GM12875 (cell line): ENCODE results near the gene TMEM204.

Experiments
- H3K4me3 ChIP-seq: one replicate; pipeline ENCODE4 v1.5.1; 2011; ENCODE audit warnings: low read depth, low read length, control low read depth
- TF ChIP-seq, protein P1 (sequence below): IDR thresholded peaks from 2 replicates; pipeline ENCODE4 v1.5.1; 2011; ENCODE audit warnings: low read depth, mild to moderate bottlenecking, control low read depth, inconsistent platforms, low read length, moderate library complexity, borderline replicate concordance; ENCODE audit not compliant: insufficient read depth

The TMEM204 gene

DNA sequence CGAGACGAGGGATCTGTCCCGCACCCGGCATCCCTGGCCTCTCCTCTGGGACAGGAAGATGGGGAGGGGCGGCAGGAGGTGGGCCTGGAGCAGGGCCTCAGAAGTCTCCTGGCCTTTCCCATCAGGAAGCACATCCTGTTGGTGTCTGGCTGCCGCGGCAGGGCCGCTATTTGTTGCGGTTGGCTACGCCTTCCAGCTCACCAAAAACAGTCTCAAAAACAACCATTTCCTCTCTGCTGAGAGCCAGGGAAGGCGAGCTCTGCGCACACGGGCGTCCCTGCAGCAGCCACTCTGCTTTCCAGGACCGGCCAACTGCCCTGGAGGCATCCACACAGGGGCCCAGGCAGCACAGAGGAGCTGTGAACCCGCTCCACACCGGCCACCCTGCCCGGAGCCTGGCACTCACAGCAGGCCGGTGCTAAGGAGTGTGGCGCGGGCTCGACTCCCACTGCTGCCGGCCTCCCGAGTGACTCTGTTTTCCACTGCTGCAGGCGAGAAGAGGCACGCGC lies at the start of gene TMEM204:
Gene TMEM204, plus strand, starts transcription at position 224 of the 509 bp plus-strand sequence. CDS start 610 bp downstream, outside the sequence.
- H3K4me3 ChIP-seq = peak within 1 kb of the TSS; percentile 46
- TF ChIP-seq, protein P1, sequence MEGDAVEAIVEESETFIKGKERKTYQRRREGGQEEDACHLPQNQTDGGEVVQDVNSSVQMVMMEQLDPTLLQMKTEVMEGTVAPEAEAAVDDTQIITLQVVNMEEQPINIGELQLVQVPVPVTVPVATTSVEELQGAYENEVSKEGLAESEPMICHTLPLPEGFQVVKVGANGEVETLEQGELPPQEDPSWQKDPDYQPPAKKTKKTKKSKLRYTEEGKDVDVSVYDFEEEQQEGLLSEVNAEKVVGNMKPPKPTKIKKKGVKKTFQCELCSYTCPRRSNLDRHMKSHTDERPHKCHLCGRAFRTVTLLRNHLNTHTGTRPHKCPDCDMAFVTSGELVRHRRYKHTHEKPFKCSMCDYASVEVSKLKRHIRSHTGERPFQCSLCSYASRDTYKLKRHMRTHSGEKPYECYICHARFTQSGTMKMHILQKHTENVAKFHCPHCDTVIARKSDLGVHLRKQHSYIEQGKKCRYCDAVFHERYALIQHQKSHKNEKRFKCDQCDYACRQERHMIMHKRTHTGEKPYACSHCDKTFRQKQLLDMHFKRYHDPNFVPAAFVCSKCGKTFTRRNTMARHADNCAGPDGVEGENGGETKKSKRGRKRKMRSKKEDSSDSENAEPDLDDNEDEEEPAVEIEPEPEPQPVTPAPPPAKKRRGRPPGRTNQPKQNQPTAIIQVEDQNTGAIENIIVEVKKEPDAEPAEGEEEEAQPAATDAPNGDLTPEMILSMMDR = no peak

DNA sequence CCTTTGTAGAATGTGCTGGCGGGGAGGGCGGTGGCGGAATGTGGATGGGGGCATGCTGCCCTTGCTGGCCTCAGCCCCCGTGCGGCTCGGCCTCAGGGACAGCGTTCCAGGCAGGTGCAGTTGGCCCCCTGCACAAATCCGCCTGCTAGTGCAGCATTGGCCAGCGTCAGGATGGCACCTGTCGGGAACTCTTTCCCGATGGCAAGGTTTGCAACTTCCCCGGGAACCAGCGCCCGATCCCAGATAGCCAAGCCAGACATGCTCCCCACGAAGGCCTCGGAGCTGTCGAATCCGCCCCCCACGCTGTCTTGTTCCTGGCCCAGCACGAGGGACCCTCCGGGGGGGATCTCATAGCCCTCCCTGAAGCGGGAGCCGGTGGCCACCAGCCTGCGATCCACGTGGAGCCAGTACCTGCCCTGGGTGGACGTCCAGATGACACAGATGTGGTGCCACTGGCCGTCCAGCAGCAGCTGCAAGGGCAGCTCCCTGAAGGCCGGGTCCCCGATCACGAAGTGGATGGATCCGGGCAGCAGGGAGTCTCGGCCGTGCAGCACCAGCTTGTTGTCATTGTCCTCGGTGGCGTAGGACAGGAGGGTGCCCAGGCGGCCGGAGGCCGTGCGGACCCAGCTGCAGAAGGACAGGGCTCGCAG lies 47.5 kb upstream of the TMEM204 start:
- no peak overlapping the region for H3K4me3 ChIP-seq
- TF ChIP-seq, protein P1 = no peak

DNA sequence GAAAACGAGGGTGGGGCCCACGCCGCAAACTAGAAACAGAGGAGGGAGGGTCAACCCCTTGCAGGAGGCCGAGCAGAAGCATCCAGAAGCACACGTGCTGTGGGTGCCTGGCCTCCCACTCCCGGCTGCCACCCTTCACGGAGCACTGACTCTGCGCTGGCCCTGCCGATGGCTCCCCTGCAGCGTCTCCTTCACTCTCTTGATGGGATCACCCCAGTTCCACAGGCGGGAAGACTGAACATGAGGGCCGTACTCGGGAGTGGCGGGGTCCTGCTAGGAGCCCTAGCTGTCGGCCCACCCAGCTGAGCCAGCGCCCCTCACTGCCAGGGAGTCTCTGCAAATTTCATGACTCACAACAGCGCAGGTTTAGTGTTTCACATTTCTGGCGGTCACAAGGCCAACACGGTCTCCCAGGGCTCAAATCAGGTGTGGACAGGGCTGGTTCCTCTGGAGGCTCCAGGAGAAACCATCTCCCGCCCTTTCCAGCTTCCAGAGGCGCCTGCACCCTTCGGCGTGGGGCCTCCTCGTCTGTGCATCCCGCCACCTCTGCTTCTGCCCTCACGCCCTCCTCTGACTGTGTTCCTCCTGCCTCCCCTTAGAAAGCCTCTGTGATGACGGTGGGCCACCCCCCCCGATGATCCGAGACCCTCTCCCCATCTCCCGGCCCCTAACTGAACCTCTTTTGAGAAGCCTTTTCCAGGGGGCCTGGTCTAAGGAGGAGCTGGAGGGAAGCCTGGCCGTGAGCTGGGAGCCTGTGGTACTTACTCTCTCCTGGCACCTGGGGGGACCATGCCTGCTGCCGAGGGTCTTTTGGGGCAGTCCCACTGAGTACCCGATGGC lies 46.7 kb upstream of the TMEM204 start:
- H3K4me3 ChIP-seq = no peak overlapping the region

DNA sequence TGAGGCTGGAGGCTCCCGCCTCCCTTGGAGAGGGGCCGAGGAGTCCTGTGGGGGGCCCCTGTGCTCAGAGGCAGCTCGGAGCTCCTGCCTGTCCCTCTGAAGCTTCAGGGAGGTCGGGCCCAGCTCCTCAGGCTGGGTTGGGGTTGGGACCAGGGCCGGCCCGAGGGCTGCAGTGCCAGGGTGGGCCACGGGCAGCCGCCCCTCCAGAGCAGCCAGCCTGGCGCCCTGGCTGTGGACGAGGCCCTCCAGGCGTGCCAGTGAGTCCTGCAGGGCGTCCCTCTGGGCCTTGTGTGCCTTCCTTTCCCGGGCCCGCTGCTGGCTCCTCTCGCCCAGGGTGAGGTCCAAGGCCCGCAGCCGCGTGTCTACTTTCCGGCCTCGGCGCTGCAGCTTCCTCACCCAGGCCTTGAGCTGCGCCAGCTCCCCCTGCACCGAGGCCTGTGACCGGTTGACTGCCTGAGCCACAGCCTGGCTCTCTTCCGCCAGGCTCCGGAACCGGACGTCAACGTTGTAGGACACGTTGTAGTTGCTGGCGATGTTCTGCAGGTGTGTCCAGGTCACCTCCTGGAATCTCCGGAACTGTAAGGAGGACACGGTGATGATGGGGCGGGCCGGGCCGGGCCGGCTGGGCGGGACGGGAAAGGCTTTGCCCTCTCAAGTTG lies 45.9 kb upstream of the TMEM204 start:
- TF ChIP-seq, protein P1 = no peak
- no peak overlapping the region for H3K4me3 ChIP-seq

More for the DNA sequence above, 46.7 kb upstream of the TMEM204 start:
- TF ChIP-seq, protein P1 = no peak

DNA sequence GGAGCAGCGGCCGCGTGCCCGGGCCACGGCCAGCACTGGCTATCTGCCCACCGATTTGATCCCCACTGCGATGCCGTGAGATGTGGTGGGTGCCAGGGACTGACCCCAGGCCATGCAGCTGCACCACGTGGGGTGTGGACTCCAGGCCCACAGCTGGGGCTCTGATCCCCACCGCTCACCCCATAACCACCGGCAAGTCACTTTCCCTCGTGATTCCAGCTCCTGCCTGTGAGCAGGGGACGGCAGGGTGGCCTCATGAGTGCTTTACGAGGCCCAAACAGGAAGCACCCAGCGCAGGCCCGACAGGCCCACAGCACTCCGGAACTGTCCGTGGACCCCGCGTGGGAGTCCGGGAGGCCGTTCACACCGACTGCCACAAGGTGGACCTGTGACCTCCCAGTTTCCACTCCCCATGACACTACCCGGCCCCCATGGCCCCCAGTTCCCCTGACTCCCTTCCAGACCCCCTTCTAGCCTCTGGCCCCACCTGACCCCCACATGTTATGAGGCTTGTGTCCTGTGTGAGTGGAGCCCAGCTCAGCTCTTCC lies 45.3 kb upstream of the TMEM204 start:
- TF ChIP-seq, protein P1 = no peak
- no peak overlapping the region for H3K4me3 ChIP-seq

DNA sequence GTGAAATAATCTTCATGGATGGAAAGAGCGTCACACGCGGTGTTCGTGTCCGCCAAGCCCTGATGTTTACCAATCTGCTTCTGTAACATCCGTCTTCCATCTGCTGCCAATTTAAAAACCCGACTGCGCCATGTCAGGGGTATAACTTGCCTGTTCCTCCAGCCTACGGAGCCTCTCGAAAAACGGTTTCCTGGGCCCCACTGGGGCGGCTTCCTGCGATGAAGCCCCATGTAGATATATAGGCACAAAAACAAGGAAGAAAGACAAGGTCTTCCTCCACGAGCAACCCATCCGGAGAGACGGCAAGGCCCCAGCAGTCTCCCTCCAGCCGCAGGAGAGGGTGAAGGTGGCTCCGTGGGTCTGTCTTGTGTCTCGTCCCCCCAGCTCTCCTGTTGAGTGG lies 44.8 kb upstream of the TMEM204 start, which contains the start of gene PTX4:
Gene PTX4, minus strand, starts transcription at position 326 of the 400 bp plus-strand sequence. Its CDS starts 35 bp downstream, at position 291.
- H3K4me3 ChIP-seq = no peak within 1 kb of the TSS
- TF ChIP-seq, protein P1 = no peak
